CD4-positive, alpha-beta memory T cell (primary cell): ENCODE data around the gene OR51T1. TPM values are rescaled to one million over a fixed set of nuclear protein-coding genes. Genes with fewer than 3 reads are reported as not detected.
"Not testable (repeated sequence)": the region's sequence is repeated elsewhere in the genome, so short reads cannot be mapped to it uniquely, and the experiment has no call there.

Experiments used
- CTCF ChIA-PET: fragments of 350-600 bp; sonication (Branson Sonifier 250); formaldehyde crosslinking; loops from one replicate; lab custom pipeline; 2021; ENCODE audit warnings: inconsistent platforms; ENCODE audit not compliant: partially characterized antibody; lab: Charles Lee
- POLR2A ChIA-PET: fragments of 350-600 bp; sonication (Branson Sonifier 250); formaldehyde crosslinking; loops from one replicate; lab custom pipeline; 2021; ENCODE audit not compliant: partially characterized antibody; lab: Charles Lee
- DNase-seq, 5 donors: peaks; one replicate each; pipeline versions ENCODE4 v3.0.0 to v3.0.0-alpha.2; 2020 to 2022; ENCODE audit warnings: mixed read lengths in 1 of 5
- H3K27ac ChIP-seq: one replicate; pipeline ENCODE4 v1.7.0; 2013; ENCODE audit warnings: low read depth, low read length
- H3K27me3 ChIP-seq: 2 replicates; pipeline ENCODE4 v1.7.0; 2013; ENCODE audit warnings: mild to moderate bottlenecking, low read length, moderate library complexity; ENCODE audit not compliant: insufficient read depth
- H3K36me3 ChIP-seq: 2 replicates; pipeline ENCODE4 v1.7.0; 2013; ENCODE audit warnings: mild to moderate bottlenecking, low read length, moderate library complexity; ENCODE audit not compliant: insufficient read depth
- H3K4me1 ChIP-seq: 2 replicates; pipeline ENCODE4 v1.7.0; 2013; ENCODE audit warnings: mild to moderate bottlenecking, low read length, moderate library complexity; ENCODE audit not compliant: insufficient read depth
- H3K4me3 ChIP-seq, 2 donors: one replicate each; pipeline ENCODE4 v1.7.0; 2013; ENCODE audit warnings: low read length in 2 of 2, mild to moderate bottlenecking in 1 of 2
- H3K9me3 ChIP-seq, 2 donors: one replicate each; pipeline ENCODE4 v1.7.0; 2013; ENCODE audit warnings: low read length in 2 of 2, control low read depth in 1 of 2; ENCODE audit not compliant: control insufficient read depth in 1 of 2
- H3K27ac Mint-ChIP-seq, 7 donors: one replicate each; pipeline ENCODE4 v1.8.0; 2020 to 2021; ENCODE audit warnings: mixed read lengths in 7 of 7, mild to moderate bottlenecking in 6 of 7, inconsistent platforms in 3 of 7, moderate library complexity in 3 of 7
- H3K27me3 Mint-ChIP-seq, 2 donors: one replicate each; pipeline ENCODE4 v1.8.0; 2020 to 2021; ENCODE audit warnings: mixed read lengths in 2 of 2
- H3K36me3 Mint-ChIP-seq, 2 donors: one replicate each; pipeline ENCODE4 v1.8.0; 2020 to 2021; ENCODE audit warnings: mixed read lengths in 2 of 2, inconsistent platforms in 1 of 2, mild to moderate bottlenecking in 1 of 2
- H3K4me1 Mint-ChIP-seq, 4 donors: one replicate each; pipeline ENCODE4 v1.8.0; 2020 to 2021; ENCODE audit warnings: mixed read lengths in 4 of 4, mild to moderate bottlenecking in 1 of 4
- H3K4me3 Mint-ChIP-seq, 8 donors: one replicate each; pipeline ENCODE4 v1.8.0; 2020 to 2021; ENCODE audit warnings: mixed read lengths in 8 of 8, mild to moderate bottlenecking in 7 of 8, moderate library complexity in 6 of 8, inconsistent platforms in 3 of 8
- H3K9me3 Mint-ChIP-seq, 8 donors: one replicate each; pipeline ENCODE4 v1.8.0; 2020 to 2021; ENCODE audit warnings: mixed read lengths in 8 of 8, mild to moderate bottlenecking in 5 of 8, inconsistent platforms in 3 of 8, moderate library complexity in 1 of 8
- intact Hi-C: fragments of 100-400 bp; cut with micrococcal nuclease; formaldehyde crosslinking; loops from one replicate; pipeline ENCODE4 v1.15.1; 2023
- polyA plus RNA-seq, 2 donors: library from polyadenylated mRNA; unstranded; fragments of 300-500 nt; fragmentation: Illumina TruSeq; gene quantifications; one replicate each; pipeline ENCODE4 v1.2.3, GENCODE V29; 2021
- total RNA-seq, 2 experiments: library from RNA; stranded (reverse); gene quantifications; one replicate each; pipeline ENCODE4 v1.2.3, GENCODE V29; 2021

OR51T1 gene, protein sequence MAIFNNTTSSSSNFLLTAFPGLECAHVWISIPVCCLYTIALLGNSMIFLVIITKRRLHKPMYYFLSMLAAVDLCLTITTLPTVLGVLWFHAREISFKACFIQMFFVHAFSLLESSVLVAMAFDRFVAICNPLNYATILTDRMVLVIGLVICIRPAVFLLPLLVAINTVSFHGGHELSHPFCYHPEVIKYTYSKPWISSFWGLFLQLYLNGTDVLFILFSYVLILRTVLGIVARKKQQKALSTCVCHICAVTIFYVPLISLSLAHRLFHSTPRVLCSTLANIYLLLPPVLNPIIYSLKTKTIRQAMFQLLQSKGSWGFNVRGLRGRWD
- total RNA-seq (not detected), polyA plus RNA-seq (not detected)

DNA sequence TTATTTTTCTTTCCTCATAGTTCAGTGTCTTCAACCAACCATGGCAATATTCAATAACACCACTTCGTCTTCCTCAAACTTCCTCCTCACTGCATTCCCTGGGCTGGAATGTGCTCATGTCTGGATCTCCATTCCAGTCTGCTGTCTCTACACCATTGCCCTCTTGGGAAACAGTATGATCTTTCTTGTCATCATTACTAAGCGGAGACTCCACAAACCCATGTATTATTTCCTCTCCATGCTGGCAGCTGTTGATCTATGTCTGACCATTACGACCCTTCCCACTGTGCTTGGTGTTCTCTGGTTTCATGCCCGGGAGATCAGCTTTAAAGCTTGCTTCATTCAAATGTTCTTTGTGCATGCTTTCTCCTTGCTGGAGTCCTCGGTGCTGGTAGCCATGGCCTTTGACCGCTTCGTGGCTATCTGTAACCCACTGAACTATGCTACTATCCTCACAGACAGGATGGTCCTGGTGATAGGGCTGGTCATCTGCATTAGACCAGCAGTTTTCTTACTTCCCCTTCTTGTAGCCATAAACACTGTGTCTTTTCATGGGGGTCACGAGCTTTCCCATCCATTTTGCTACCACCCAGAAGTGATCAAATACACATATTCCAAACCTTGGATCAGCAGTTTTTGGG is at the start of gene OR51T1:
Gene OR51T1, plus strand, starts transcription at position 41 of the 641 bp plus-strand sequence. Its CDS starts 0 bp downstream, at position 41.
- Histone ChIP-seq H3K9me3 (no peaks in the 10 kb centered on the region), H3K4me1 (no peaks in the 10 kb centered on the region), H3K36me3 (no peaks in the 10 kb centered on the region), H3K4me3 (no peak within 1 kb of the TSS), H3K27me3 (no peaks in the 10 kb centered on the region), H3K27ac (no peak within 1 kb of the TSS)
- Mint-ChIP-seq H3K4me1 (no peaks in the 10 kb centered on the region), H3K27ac (no peak within 1 kb of the TSS), H3K36me3 (no peaks in the 10 kb centered on the region), H3K9me3 (peaks cover 0 to 2% (median 0%) of the 10 kb centered on the region in 8 donors), H3K4me3 (no peak within 1 kb of the TSS), H3K27me3 (no peaks in the 10 kb centered on the region)
- no peak for DNase-seq
- intact Hi-C loops, result no loop called here
- POLR2A ChIA-PET, result no interaction called here
- CTCF ChIA-PET, result no interaction called here

DNA sequence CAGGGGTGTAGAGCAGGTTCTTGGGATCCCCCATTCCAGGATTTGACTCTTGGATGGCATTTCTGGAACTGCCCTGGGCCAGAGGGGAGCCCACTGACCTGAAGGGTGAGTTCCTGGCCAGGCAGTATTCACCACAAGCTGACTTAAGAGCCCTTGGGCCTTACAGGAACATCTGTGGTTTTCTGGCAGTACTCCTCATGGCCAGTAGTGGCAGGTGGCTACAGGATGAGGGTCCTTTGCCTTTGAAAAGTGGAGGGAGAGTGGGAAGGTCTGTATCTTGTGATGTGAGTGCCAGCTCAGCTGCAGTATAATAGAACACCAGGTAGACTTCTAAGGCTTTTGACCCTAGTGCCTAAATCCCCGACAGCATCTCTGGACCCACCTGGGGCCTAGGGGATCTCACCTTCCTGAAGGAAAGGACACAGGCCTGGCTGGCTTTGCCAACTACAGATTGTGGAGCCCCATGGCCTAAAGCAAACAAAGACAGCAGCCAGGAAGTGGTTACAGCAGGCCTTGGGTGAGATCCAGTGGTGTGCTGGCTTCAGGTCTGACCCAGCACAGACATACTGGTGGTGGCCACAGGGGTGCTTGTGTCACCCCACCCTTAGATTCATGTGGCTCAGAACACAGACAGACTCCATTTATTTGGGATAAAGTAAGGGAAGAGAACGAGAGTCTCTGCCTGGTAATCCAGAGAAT is 41.7 kb upstream of the OR51T1 start:
- H3K4me1 ChIP-seq, result no peaks in the 10 kb centered on the region
- CTCF ChIA-PET, result no interaction called here

DNA sequence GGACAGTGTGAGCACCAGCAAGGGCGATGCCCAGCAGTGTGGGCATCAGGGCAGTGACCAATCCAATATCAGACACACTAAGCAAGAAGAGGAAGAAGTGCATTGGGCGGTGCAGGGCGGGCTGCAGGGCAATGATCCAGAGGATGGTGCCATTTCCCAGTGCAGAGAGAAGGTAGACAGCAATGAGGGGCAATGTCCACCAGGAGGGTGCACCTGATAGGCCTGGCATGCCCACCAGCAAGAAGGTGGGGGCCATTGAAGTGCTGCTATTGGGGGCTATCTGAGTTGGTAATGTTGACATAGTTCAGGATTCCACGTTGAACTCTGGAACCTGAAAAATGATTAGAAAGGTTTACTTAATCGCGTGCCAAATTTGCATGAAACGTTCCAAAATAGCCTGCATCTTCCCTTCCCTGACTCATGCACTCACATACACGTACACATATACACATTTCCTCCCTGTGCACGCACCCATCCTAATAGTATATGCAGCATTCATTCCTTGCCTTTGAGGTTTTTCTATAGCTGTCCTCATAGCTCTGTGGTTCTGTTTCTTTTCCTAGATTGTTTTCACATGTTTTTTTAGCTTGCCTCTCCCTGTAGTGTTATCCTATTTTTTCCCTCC is 32.7 kb upstream of the OR51T1 start, which contains the start of gene OR51S1:
Gene OR51S1, minus strand, starts transcription at position 301 of the 625 bp plus-strand sequence. Its CDS starts 0 bp downstream, at position 301.
- no peak within 1 kb of the TSS for H3K4me3 ChIP-seq
- H3K27ac Mint-ChIP-seq, result no peak within 1 kb of the TSS
- peaks cover 3 to 8% of the 10 kb centered on the region in 2 donors for H3K27me3 Mint-ChIP-seq
- POLR2A ChIA-PET, result no interaction called here
- H3K27me3 ChIP-seq, result no peaks in the 10 kb centered on the region
- no peaks in the 10 kb centered on the region for H3K9me3 ChIP-seq
- no peaks in the 10 kb centered on the region for H3K36me3 ChIP-seq
- no peaks in the 10 kb centered on the region for H3K4me1 Mint-ChIP-seq
- H3K4me1 ChIP-seq, result no peaks in the 10 kb centered on the region
- DNase-seq, result no peak
- H3K4me3 Mint-ChIP-seq, result no peak within 1 kb of the TSS
- intact Hi-C loops, result no loop called here
- CTCF ChIA-PET, result no interaction called here
- peaks cover 0 to 3% (median 0%) of the 10 kb centered on the region in 8 donors for H3K9me3 Mint-ChIP-seq
- no peak within 1 kb of the TSS for H3K27ac ChIP-seq
- H3K36me3 Mint-ChIP-seq, result no peaks in the 10 kb centered on the region

More for the DNA sequence above, 41.7 kb upstream of the OR51T1 start:
- Histone ChIP-seq H3K27ac (no peak overlapping the region), H3K9me3 (no peaks in the 10 kb centered on the region), H3K27me3 (no peaks in the 10 kb centered on the region), H3K36me3 (no peaks in the 10 kb centered on the region), H3K4me3 (no peak overlapping the region)
- peaks cover 0 to 2% (median 0%) of the 10 kb centered on the region in 8 donors for H3K9me3 Mint-ChIP-seq
- no peaks in the 10 kb centered on the region for H3K4me1 Mint-ChIP-seq
- intact Hi-C loops, result no loop called here
- no peak overlapping the region for H3K4me3 Mint-ChIP-seq
- no peaks in the 10 kb centered on the region for H3K36me3 Mint-ChIP-seq
- DNase-seq, result no peak
- H3K27ac Mint-ChIP-seq, result no peak overlapping the region
- peaks cover 0 to 4% of the 10 kb centered on the region in 2 donors for H3K27me3 Mint-ChIP-seq
- POLR2A ChIA-PET, result no interaction called here

DNA sequence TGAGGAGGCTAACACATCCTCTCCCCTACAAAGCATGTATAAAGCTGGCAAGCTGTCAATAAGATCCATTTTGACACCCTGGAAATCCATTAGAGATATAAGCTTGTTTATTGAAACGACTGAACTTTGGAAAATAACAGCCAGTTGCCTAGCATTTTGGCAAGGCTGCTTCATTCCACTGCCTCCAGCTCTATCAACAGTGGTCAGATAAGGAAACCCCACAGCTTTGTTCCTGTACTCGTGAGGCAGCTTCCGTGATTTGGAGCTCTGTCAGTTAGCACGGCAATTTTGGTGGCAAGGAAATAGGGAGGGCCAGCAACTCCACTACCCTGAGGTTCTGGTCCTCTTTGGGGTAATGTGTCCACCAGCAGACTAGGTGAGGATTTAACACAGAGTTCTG is 30.7 kb upstream of the OR51T1 start:
- Histone ChIP-seq H3K27ac (no peak overlapping the region), H3K4me3 (no peak overlapping the region), H3K36me3 (no peaks in the 10 kb centered on the region), H3K27me3 (no peaks in the 10 kb centered on the region), H3K4me1 (no peaks in the 10 kb centered on the region), H3K9me3 (no peaks in the 10 kb centered on the region)
- DNase-seq, result no peak
- H3K4me1 Mint-ChIP-seq, result no peaks in the 10 kb centered on the region
- intact Hi-C loops, result no loop called here
- H3K27ac Mint-ChIP-seq, result no peak overlapping the region
- H3K4me3 Mint-ChIP-seq, result no peak overlapping the region
- ChIA-PET POLR2A (no interaction called here), CTCF (no interaction called here)
- peaks cover 0 to 3% (median 0%) of the 10 kb centered on the region in 8 donors for H3K9me3 Mint-ChIP-seq
- peaks cover 3 to 8% of the 10 kb centered on the region in 2 donors for H3K27me3 Mint-ChIP-seq
- no peaks in the 10 kb centered on the region for H3K36me3 Mint-ChIP-seq

DNA sequence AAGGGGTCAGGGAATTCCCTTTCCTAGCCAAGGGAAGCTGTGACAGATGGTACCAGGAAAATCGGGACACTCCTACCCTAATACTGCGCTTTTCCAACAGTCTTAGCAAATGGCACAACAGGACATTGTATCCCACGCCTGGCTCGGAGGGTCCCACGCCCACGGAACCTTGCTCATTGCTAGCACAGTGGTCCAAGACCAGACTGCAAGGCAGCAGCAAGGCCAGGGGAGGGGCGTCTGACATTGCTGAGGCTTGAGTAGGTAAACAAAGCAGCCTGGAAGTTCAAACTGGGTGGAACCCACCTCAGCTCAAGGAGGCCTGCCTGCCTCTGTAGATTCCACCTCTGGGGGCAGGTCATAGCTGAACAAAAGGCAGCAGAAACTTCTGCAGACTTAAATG is 27.4 kb upstream of the OR51T1 start:
- intact Hi-C loops, H3K4me3 ChIP-seq, H3K27ac ChIP-seq, H3K27me3 ChIP-seq, H3K27ac Mint-ChIP-seq, H3K9me3 ChIP-seq, H3K36me3 ChIP-seq, CTCF ChIA-PET, H3K27me3 Mint-ChIP-seq, H3K4me1 Mint-ChIP-seq, H3K4me3 Mint-ChIP-seq, H3K9me3 Mint-ChIP-seq, H3K4me1 ChIP-seq, H3K36me3 Mint-ChIP-seq, POLR2A ChIA-PET: not testable (repeated sequence)
- peak in 1 of 5 donors; percentile 31 for DNase-seq

DNA sequence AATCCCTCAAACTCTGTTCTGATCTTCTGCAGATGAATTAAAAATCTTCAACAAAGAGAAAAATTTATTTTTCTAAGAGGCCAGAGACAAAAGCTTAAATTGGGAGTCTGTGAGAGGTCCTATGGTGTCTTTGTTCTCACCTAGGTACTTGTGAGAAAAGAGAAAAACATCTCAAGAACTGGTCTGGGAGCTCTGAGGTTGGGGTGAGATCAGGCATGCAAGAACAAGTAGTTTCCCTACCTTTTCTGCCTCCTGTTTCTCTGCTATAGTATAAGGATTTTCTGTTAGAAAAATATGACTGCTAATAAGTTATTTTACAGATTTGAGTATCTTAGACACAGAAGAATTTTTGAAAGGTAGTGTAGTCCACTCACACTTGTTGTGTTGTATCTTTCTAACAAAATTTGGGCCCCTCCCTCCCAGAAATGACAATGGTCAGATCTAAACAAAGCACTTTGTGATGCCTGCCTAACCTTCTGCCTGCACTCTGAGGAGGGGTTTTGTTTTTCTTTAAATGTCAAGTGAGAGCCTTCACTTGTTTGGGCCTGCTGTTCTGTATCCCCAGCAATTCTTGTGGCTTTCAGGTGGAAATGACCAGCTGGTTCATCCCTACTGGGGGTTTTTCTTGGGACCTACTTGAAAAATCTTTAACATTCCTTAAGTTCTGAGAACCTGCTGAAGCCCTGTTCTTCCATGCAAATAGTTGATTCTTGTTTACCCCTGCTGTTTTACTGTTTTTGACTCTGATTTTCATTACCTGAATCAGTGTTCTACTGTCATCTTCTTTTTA is 19.1 kb upstream of the OR51T1 start:
- intact Hi-C loops, result no loop called here
- Histone ChIP-seq H3K4me3 (no peak overlapping the region), H3K27me3 (no peaks in the 10 kb centered on the region), H3K9me3 (no peaks in the 10 kb centered on the region), H3K4me1 (no peaks in the 10 kb centered on the region), H3K36me3 (no peaks in the 10 kb centered on the region), H3K27ac (no peak overlapping the region)
- no peaks in the 10 kb centered on the region for H3K36me3 Mint-ChIP-seq
- ChIA-PET CTCF (no interaction called here), POLR2A (no interaction called here)
- H3K4me1 Mint-ChIP-seq, result peaks cover 0 to 3% (median 0%) of the 10 kb centered on the region in 4 donors
- no peak for DNase-seq
- H3K27ac Mint-ChIP-seq, result no peak overlapping the region
- H3K4me3 Mint-ChIP-seq, result no peak overlapping the region
- peaks cover 0 to 1% of the 10 kb centered on the region in 2 donors for H3K27me3 Mint-ChIP-seq
- H3K9me3 Mint-ChIP-seq, result peaks cover 0 to 8% (median 0%) of the 10 kb centered on the region in 8 donors
